Measurements from ENCODE around the gene ASPHD2.

- TF ChIP-seq, protein P1, sequence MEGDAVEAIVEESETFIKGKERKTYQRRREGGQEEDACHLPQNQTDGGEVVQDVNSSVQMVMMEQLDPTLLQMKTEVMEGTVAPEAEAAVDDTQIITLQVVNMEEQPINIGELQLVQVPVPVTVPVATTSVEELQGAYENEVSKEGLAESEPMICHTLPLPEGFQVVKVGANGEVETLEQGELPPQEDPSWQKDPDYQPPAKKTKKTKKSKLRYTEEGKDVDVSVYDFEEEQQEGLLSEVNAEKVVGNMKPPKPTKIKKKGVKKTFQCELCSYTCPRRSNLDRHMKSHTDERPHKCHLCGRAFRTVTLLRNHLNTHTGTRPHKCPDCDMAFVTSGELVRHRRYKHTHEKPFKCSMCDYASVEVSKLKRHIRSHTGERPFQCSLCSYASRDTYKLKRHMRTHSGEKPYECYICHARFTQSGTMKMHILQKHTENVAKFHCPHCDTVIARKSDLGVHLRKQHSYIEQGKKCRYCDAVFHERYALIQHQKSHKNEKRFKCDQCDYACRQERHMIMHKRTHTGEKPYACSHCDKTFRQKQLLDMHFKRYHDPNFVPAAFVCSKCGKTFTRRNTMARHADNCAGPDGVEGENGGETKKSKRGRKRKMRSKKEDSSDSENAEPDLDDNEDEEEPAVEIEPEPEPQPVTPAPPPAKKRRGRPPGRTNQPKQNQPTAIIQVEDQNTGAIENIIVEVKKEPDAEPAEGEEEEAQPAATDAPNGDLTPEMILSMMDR (IDR thresholded peaks at IDR 0.05) = no peak
- TF ChIP-seq POLR2AphosphoS5 (IDR thresholded peaks at IDR 0.05) (no peak), EP300 (IDR thresholded peaks at IDR 0.05) (no peak), POLR2A (IDR thresholded peaks at IDR 0.05) (no peak)
These were observed 50.9 kb downstream of the ASPHD2 start for GRCh38 chr22:26479792-26480610.
